ENCODE results near the gene TXNDC5.
A peak's percentile ranks its signal among the peaks of the same experiment; 100 is the strongest.

Gene TXNDC5

DNA sequence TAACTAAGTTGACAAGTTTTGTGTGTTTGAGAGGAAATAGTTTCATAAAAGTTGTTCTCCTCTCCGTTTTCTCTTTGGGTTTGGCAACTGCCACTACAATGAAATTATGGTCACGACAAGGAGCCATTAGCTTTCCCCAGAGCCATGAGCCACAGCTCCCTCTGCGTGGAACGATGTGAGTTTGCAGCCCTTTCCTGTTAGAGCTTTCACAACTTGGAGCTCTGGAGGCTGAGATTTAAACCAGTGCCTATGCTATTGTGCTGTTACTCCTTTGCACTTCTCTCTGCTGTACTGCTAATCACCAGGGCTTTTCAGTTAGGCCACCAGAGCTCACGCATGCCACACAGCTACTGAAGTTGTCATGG lies 29.3 kb upstream of the TXNDC5 start:
- no peaks in the 10 kb centered on the region for H3K36me3 ChIP-seq (ENCODE audit: control insufficient read depth in 2 of 2, insufficient read depth in 1 of 2, low read length in 2 of 2)
- TF ChIP-seq GFI1B (tag by site-specific recombination; IDR thresholded peaks at IDR 0.05): peak; percentile 89
- no peak for TF ChIP-seq ZNF596 (tag by site-specific recombination; IDR thresholded peaks at IDR 0.05)
- TF ChIP-seq ZFHX2 (tag by site-specific recombination; conservative IDR thresholded peaks at IDR 0.05): 0 out of 2 replicates have a peak, but pooled peaks have one; percentile 2
- no peak for TF ChIP-seq IKZF3 (tag by site-specific recombination; IDR thresholded peaks at IDR 0.05)
- TF ChIP-seq ZNF121 (tag by site-specific recombination; IDR thresholded peaks at IDR 0.05): no peak
- no peak for TF ChIP-seq KLF1 (tag by site-specific recombination; IDR thresholded peaks at IDR 0.05)
- TF ChIP-seq, protein P1, sequence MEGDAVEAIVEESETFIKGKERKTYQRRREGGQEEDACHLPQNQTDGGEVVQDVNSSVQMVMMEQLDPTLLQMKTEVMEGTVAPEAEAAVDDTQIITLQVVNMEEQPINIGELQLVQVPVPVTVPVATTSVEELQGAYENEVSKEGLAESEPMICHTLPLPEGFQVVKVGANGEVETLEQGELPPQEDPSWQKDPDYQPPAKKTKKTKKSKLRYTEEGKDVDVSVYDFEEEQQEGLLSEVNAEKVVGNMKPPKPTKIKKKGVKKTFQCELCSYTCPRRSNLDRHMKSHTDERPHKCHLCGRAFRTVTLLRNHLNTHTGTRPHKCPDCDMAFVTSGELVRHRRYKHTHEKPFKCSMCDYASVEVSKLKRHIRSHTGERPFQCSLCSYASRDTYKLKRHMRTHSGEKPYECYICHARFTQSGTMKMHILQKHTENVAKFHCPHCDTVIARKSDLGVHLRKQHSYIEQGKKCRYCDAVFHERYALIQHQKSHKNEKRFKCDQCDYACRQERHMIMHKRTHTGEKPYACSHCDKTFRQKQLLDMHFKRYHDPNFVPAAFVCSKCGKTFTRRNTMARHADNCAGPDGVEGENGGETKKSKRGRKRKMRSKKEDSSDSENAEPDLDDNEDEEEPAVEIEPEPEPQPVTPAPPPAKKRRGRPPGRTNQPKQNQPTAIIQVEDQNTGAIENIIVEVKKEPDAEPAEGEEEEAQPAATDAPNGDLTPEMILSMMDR (tag by site-specific recombination; IDR thresholded peaks at IDR 0.05): peak; percentile 13; the same call in 1 of the 2 replicates
- TF ChIP-seq ZNF214 (tag by site-specific recombination; IDR thresholded peaks at IDR 0.05; ENCODE audit: borderline replicate concordance): no peak
- TF ChIP-seq ZNF707 (tag by site-specific recombination; IDR thresholded peaks at IDR 0.05): no peak
- 0 out of 2 replicates have a peak, but pooled peaks have one; percentile 44 for TF ChIP-seq ZNF629 (tag by site-specific recombination; IDR thresholded peaks at IDR 0.05)
- TF ChIP-seq ZNF2 (tag by site-specific recombination; IDR thresholded peaks at IDR 0.05): no peak
- TF ChIP-seq, protein P2, sequence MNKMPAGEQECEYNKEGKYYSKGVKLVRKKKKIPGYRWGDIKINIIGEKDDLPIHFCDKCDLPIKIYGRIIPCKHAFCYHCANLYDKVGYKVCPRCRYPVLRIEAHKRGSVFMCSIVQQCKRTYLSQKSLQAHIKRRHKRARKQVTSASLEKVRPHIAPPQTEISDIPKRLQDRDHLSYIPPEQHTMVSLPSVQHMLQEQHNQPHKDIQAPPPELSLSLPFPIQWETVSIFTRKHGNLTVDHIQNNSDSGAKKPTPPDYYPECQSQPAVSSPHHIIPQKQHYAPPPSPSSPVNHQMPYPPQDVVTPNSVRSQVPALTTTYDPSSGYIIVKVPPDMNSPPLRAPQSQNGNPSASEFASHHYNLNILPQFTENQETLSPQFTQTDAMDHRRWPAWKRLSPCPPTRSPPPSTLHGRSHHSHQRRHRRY (tag by site-specific recombination; IDR thresholded peaks at IDR 0.05): no peak
- peak; percentile 19; the same call in 1 of the 2 replicates for TF ChIP-seq ZBTB21 (tag by site-specific recombination; IDR thresholded peaks at IDR 0.05)
- ChIA-PET CTCF (interaction anchor here (0.5 to 2.0 kb wide), 13 partner anchors 10 to 861 kb away, joined by 3 to 8 read pairs (median 3); no protein-coding TSS in a partner anchor), POLR2A (no interaction called here)
- H3K4me3 ChIP-seq (ENCODE audit: low read depth, low read length): no peak overlapping the region
- no peaks in the 10 kb centered on the region for H3K9me3 ChIP-seq (ENCODE audit: control insufficient read depth, insufficient read depth, low read depth, low read length)
- H3K4me1 ChIP-seq (ENCODE audit: control insufficient read depth, insufficient read depth, low read length): no peaks in the 10 kb centered on the region
- H3K27ac ChIP-seq (ENCODE audit: extremely low read depth, low read depth, low read length): no peak overlapping the region

DNA sequence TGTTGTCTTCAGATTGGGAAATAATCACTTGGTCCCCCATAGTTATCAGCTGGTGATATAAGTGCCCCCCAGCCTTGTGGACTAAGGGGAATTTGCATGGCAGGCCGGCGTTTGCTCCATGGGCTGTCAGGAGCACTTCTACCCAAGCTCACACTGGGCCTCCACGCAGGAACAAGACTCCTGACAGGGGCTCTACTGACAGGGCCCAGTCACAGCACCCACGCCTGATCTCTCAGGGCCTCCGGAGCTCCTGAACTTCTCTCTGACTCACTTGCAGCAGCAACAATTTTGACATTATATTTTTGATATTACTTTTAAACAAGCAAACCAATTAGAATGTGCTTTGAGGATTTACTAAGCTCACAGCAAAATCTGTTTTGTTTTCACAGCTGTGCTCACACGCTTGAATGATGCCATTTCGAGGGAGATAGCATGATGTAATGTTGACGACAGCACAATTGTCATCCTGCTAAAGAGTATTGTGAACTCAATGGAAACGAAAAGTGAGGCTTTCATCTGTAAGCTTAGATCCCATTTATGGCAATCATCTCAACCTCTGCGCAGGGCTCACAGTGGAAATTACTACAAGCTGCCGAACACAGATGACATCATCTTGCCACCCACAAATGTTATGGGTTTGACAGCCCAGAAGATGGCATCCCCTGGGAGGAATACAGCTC lies 28.7 kb upstream of the TXNDC5 start:
- POLR2A ChIA-PET: interaction anchor here (0.9 kb wide), 1 partner anchor 39 kb away, joined by 3 read pairs; no protein-coding TSS in a partner anchor
- no peak overlapping the region for H3K4me3 ChIP-seq (ENCODE audit: low read depth, low read length)
- TF ChIP-seq, protein P3, sequence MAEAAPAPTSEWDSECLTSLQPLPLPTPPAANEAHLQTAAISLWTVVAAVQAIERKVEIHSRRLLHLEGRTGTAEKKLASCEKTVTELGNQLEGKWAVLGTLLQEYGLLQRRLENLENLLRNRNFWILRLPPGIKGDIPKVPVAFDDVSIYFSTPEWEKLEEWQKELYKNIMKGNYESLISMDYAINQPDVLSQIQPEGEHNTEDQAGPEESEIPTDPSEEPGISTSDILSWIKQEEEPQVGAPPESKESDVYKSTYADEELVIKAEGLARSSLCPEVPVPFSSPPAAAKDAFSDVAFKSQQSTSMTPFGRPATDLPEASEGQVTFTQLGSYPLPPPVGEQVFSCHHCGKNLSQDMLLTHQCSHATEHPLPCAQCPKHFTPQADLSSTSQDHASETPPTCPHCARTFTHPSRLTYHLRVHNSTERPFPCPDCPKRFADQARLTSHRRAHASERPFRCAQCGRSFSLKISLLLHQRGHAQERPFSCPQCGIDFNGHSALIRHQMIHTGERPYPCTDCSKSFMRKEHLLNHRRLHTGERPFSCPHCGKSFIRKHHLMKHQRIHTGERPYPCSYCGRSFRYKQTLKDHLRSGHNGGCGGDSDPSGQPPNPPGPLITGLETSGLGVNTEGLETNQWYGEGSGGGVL (tag by site-specific recombination; IDR thresholded peaks at IDR 0.05): peak; percentile 40; the same call in 1 of the 2 replicates
- TF ChIP-seq ZFP69B (tag by site-specific recombination; IDR thresholded peaks at IDR 0.05) (peak; percentile 22; the same call in 1 of the 2 replicates), ZNF555 (tag by site-specific recombination; conservative IDR thresholded peaks at IDR 0.05) (no peak), SETDB1 (IDR thresholded peaks at IDR 0.05; ENCODE audit: insufficient read length, low read length) (no peak), GLI4 (tag by site-specific recombination; IDR thresholded peaks at IDR 0.05) (no peak), ZNF549 (tag by site-specific recombination; IDR thresholded peaks at IDR 0.05) (no peak), ZNF791 (tag by site-specific recombination; IDR thresholded peaks at IDR 0.05) (no peak), ZNF16 (tag by site-specific recombination; IDR thresholded peaks at IDR 0.05; ENCODE audit: low read depth) (no peak), ZBTB48 (tag by site-specific recombination; IDR thresholded peaks at IDR 0.05) (no peak), ZNF501 (tag by site-specific recombination; IDR thresholded peaks at IDR 0.05) (no peak), ZBTB17 (tag by site-specific recombination; IDR thresholded peaks at IDR 0.05) (0 out of 2 replicates have a peak, but pooled peaks have one; percentile 41)
- TF ChIP-seq, protein P4, sequence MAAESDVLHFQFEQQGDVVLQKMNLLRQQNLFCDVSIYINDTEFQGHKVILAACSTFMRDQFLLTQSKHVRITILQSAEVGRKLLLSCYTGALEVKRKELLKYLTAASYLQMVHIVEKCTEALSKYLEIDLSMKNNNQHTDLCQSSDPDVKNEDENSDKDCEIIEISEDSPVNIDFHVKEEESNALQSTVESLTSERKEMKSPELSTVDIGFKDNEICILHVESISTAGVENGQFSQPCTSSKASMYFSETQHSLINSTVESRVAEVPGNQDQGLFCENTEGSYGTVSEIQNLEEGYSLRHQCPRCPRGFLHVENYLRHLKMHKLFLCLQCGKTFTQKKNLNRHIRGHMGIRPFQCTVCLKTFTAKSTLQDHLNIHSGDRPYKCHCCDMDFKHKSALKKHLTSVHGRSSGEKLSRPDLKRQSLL (tag by site-specific recombination; IDR thresholded peaks at IDR 0.05): no peak
- TF ChIP-seq, protein P5, sequence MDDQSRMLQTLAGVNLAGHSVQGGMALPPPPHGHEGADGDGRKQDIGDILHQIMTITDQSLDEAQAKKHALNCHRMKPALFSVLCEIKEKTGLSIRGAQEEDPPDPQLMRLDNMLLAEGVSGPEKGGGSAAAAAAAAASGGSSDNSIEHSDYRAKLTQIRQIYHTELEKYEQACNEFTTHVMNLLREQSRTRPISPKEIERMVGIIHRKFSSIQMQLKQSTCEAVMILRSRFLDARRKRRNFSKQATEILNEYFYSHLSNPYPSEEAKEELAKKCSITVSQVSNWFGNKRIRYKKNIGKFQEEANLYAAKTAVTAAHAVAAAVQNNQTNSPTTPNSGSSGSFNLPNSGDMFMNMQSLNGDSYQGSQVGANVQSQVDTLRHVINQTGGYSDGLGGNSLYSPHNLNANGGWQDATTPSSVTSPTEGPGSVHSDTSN (CRISPR knock-in tag; IDR thresholded peaks at IDR 0.05): no peak

More for the DNA sequence above, 28.7 kb upstream of the TXNDC5 start:
- CTCF ChIA-PET: interaction anchor here (0.6 to 2.0 kb wide), 14 partner anchors 10 to 861 kb away, joined by 3 to 8 read pairs (median 3); no protein-coding TSS in a partner anchor
- Histone ChIP-seq H3K36me3 (ENCODE audit: control insufficient read depth in 2 of 2, insufficient read depth in 1 of 2, low read length in 2 of 2) (no peaks in the 10 kb centered on the region), H3K27ac (ENCODE audit: extremely low read depth, low read depth, low read length) (no peak overlapping the region), H3K9me3 (ENCODE audit: control insufficient read depth, insufficient read depth, low read depth, low read length) (no peaks in the 10 kb centered on the region), H3K4me1 (ENCODE audit: control insufficient read depth, insufficient read depth, low read length) (no peaks in the 10 kb centered on the region)

Data from HEK293 (cell line).